Spleen (tissue), 7 donors: ENCODE data around the gene JRKL.

Experiments
- POLR2A ChIP-seq, 3 donors: fragments of 450-650 bp; IDR thresholded peaks; one replicate each; pipeline ENCODE4 v1.5.1; 2017; ENCODE audit warnings: antibody characterized with exemption in 3 of 3, mild to moderate bottlenecking in 1 of 3
- POLR2AphosphoS5 ChIP-seq, 3 donors: sonication (generic); formaldehyde crosslinking; IDR thresholded peaks; one replicate each; pipeline ENCODE4 v1.5.1; 2017; ENCODE audit warnings: antibody characterized with exemption in 3 of 3
- TF ChIP-seq, protein P1 (sequence below), 11 experiments: fragments of 200-600 bp in 7 of 11; fragments of 450-650 bp in 4 of 11; sonication (generic) in 4 of 11; IDR thresholded peaks in 8 of 11; conservative IDR thresholded peaks in 3 of 11; 1 replicate in 7 of 11; 2 replicates in 4 of 11; pipeline versions ENCODE4 v1.4.0 to v1.8.0; 2016 to 2021; ENCODE audit warnings: antibody characterized with exemption in 11 of 11, inconsistent platforms in 4 of 11, mild to moderate bottlenecking in 1 of 11
- donor health status: DM: no; HTN: no; CAD: no; lungs with moderate emphysema.
- donor health status: DM: no; HTN: no; CAD: no.
- donor health status: DM: no; HTN: no; CAD: no.

DNA sequence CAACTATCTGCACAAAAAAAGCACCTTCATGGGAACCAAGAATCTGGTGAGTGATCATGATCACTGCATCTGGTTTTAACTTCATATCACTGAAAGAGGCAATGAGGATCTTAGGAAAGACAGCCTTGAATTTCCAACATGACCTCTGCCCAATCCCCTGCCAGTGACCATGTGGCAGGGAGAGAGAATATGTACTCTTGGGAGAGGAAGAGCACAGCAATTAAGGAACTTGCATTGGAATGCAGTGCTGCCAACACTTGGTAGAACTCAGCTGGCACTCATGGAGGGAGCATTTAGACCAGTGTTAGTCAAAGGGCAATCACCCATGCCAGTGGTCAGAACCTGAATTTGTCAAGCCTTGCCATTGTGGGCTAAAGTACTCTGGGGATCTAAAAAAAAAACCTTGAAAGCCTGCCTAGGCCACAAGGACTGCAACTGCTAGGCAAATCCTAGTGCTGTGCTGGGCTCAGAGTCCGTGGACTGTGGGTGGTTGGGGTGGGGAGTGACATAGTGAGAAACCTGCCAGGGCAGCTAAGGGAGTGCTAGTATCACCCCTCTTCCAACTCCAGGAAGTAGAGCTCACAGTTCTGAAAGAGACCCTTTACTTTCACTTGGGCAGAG lies 23.1 kb downstream of the JRKL start:
- TF ChIP-seq, protein P1, sequence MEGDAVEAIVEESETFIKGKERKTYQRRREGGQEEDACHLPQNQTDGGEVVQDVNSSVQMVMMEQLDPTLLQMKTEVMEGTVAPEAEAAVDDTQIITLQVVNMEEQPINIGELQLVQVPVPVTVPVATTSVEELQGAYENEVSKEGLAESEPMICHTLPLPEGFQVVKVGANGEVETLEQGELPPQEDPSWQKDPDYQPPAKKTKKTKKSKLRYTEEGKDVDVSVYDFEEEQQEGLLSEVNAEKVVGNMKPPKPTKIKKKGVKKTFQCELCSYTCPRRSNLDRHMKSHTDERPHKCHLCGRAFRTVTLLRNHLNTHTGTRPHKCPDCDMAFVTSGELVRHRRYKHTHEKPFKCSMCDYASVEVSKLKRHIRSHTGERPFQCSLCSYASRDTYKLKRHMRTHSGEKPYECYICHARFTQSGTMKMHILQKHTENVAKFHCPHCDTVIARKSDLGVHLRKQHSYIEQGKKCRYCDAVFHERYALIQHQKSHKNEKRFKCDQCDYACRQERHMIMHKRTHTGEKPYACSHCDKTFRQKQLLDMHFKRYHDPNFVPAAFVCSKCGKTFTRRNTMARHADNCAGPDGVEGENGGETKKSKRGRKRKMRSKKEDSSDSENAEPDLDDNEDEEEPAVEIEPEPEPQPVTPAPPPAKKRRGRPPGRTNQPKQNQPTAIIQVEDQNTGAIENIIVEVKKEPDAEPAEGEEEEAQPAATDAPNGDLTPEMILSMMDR (IDR thresholded peaks at IDR 0.05 in 8 of 11, conservative IDR thresholded peaks at IDR 0.05 in 3 of 11), result no peak
- no peak for TF ChIP-seq POLR2A (IDR thresholded peaks at IDR 0.05)
- no peak for TF ChIP-seq POLR2AphosphoS5 (IDR thresholded peaks at IDR 0.05)
